Cortex of kidney (tissue), 1 donor: ENCODE data around the gene ZNF341.

Experiments
- DNase-seq: peaks from one replicate; lab custom pipeline; 2025; lab: John Stamatoyannopoulos, UW

ZNF341 gene

GRCh38 chr20:33702861-33703260, 28.9 kb upstream of the ZNF341 start:
- DNase-seq, result no peak

- no peak for DNase-seq
Observed at GRCh38 chr20:33703498-33704137, 28.2 kb upstream of the ZNF341 start.

- DNase-seq, result no peak
Observed at GRCh38 chr20:33704197-33704924, 27.4 kb upstream of the ZNF341 start.

GRCh38 chr20:33707668-33708067, 24.1 kb upstream of the ZNF341 start:
- DNase-seq, result no peak

GRCh38 chr20:33709398-33709797, 22.4 kb upstream of the ZNF341 start:
- no peak for DNase-seq

- no peak for DNase-seq
Observed at GRCh38 chr20:33709905-33710541, 21.8 kb upstream of the ZNF341 start.

- DNase-seq, result no peak
Observed at GRCh38 chr20:33710681-33711445, 20.9 kb upstream of the ZNF341 start.

GRCh38 chr20:33711446-33711738, 20.4 kb upstream of the ZNF341 start:
- DNase-seq, result no peak

- no peak for DNase-seq
Observed at GRCh38 chr20:33713865-33714367, 17.9 kb upstream of the ZNF341 start.

GRCh38 chr20:33716498-33716897, 15.3 kb upstream of the ZNF341 start:
- no peak for DNase-seq

- DNase-seq, result no peak
Observed at GRCh38 chr20:33719277-33719988, 12.4 kb upstream of the ZNF341 start.

GRCh38 chr20:33719989-33720709, 11.6 kb upstream of the ZNF341 start, which contains the start of gene PXMP4:
Gene PXMP4 (minus strand): TSS chr20:33720310. CDS start chr20:33720207, 103 bp downstream.
- DNase-seq, result no peak

- DNase-seq, result no peak
Observed at GRCh38 chr20:33721391-33722140, 10.2 kb upstream of the ZNF341 start.

GRCh38 chr20:33724439-33725094, 7.2 kb upstream of the ZNF341 start:
- no peak for DNase-seq

GRCh38 chr20:33725607-33726264, 6.1 kb upstream of the ZNF341 start:
- DNase-seq, result no peak

- DNase-seq, result no peak
Observed at GRCh38 chr20:33727115-33727479, 4.7 kb upstream of the ZNF341 start.

- DNase-seq, result no peak
Observed at GRCh38 chr20:33727806-33728205, 4.0 kb upstream of the ZNF341 start.

- no peak for DNase-seq
Observed at GRCh38 chr20:33728463-33728862, 3.3 kb upstream of the ZNF341 start.

GRCh38 chr20:33729101-33729500, 2.7 kb upstream of the ZNF341 start:
- DNase-seq, result no peak
